ENCODE data around the gene PTPRD.

The PTPRD gene

DNA sequence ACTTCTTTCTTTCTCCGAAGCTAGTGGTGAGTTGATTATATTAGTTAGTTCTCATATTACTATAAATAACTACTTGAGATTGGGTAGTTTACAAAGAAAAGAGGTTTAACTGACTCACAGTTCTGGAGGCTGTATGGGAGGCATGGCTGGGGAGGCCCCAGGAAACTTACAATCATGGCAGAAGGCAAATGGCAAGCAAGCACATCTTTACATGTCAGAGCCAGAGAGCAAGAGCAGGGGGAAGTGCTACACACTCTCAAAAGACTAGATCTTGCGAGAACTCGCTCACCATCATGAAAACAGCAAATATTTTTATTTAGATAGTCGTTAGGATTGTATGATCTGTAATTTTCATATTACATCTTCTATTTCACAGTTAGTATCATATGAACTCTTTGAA is 711.2 kb downstream of the PTPRD start:
- no peak for DNase-seq (ENCODE audit: low spot score)
- TF ChIP-seq, protein P1, sequence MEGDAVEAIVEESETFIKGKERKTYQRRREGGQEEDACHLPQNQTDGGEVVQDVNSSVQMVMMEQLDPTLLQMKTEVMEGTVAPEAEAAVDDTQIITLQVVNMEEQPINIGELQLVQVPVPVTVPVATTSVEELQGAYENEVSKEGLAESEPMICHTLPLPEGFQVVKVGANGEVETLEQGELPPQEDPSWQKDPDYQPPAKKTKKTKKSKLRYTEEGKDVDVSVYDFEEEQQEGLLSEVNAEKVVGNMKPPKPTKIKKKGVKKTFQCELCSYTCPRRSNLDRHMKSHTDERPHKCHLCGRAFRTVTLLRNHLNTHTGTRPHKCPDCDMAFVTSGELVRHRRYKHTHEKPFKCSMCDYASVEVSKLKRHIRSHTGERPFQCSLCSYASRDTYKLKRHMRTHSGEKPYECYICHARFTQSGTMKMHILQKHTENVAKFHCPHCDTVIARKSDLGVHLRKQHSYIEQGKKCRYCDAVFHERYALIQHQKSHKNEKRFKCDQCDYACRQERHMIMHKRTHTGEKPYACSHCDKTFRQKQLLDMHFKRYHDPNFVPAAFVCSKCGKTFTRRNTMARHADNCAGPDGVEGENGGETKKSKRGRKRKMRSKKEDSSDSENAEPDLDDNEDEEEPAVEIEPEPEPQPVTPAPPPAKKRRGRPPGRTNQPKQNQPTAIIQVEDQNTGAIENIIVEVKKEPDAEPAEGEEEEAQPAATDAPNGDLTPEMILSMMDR (IDR thresholded peaks at IDR 0.05; ENCODE audit: extremely low read depth, missing control alignments) = no peak

- no peak for DNase-seq (ENCODE audit: low spot score)
- TF ChIP-seq, protein P1 (IDR thresholded peaks at IDR 0.05; ENCODE audit: extremely low read depth, missing control alignments) = no peak
These were observed 719.0 kb downstream of the PTPRD start for GRCh38 chr9:9893837-9894236.

DNA sequence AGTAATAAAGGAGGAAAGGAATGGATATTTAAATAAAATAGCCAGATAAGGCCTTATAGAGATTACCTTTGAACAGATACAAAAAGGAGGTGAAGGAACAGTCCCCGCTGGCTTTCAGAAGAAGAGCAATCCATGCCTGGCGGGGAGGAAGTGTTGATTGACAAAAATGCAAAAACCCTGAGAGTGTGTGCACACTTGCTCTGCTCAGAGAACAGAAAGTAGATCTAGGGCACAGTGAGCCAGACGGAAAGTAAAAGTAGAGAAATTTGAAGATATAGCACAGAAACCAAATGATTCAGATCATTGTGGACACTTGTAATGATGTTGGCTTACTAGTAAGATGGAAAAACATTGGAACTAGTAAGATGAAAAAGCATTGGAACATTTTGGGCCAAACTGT is 720.6 kb downstream of the PTPRD start:
- DNase-seq (ENCODE audit: low spot score) = no peak
- TF ChIP-seq, protein P1 (IDR thresholded peaks at IDR 0.05; ENCODE audit: extremely low read depth, missing control alignments) = no peak

DNA sequence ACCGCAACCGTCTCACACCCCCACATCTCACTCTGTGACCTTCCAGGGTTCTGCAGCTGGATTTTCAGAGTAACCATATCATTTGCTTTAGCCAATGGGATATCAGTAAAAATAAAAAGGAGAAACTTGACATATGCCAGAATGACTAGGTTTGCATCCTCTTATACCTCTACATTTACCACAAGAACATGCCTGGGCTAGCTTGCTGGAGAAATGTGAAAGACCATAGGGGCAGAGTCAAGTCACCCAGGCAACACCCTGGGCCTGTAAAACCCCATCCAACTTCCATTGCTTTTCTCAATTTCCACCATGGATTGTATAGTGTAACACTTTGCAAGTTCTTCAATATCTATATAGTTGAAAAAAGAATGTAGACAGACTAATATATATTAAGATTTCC is 731.1 kb downstream of the PTPRD start:
- DNase-seq (ENCODE audit: low spot score) = no peak

DNA sequence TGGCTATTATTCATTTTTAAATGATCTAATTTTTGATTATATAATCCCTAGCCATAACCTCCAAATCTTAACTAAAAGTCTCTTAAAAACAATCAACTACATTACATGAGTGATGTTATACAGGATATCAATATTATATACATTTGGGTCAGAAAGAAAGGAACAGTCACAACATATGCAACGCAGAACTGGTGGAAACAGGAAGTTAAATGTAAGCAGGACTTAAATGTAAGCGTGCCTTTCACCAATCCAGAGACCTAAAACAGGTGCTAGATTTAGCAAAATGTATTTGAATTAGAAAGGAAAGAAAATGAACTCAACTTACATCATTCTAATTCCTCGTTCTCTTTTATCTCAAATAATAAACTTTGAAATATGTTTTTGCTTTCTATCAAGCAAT is 738.5 kb downstream of the PTPRD start:
- TF ChIP-seq, protein P1 (IDR thresholded peaks at IDR 0.05; ENCODE audit: extremely low read depth, missing control alignments) = no peak
- no peak for DNase-seq (ENCODE audit: low spot score)

More for the DNA sequence above, 731.1 kb downstream of the PTPRD start:
- TF ChIP-seq, protein P1 (IDR thresholded peaks at IDR 0.05; ENCODE audit: extremely low read depth, missing control alignments) = no peak

DNA sequence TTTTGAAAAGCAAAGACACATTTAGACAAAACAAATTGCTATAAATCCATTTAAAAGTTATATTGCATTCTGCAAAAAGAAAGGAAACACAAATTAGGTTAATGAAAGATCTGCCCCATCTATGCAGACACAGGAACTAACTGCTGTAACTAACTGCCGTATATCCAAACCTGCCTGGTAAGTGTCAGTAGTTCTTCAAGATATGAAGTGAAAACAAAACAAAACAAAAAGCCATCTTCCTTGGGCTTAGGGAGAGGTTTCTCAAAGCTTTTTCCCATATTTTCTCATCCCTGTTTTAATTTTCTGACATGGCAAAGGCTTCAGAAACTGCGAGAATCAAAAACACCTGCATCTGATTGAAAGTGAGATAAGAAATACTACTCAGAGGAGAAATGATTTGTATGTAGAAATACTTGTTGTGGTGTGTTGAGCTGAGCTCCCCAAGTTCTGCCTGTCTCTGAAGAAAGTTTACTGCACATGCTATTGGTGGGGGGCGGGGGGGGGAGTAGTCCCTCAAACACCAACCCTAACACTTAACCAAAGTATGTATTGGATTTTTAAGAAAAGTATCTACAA is 750.5 kb downstream of the PTPRD start:
- no peak for DNase-seq (ENCODE audit: low spot score)
- TF ChIP-seq, protein P1 (IDR thresholded peaks at IDR 0.05; ENCODE audit: extremely low read depth, missing control alignments) = no peak

DNA sequence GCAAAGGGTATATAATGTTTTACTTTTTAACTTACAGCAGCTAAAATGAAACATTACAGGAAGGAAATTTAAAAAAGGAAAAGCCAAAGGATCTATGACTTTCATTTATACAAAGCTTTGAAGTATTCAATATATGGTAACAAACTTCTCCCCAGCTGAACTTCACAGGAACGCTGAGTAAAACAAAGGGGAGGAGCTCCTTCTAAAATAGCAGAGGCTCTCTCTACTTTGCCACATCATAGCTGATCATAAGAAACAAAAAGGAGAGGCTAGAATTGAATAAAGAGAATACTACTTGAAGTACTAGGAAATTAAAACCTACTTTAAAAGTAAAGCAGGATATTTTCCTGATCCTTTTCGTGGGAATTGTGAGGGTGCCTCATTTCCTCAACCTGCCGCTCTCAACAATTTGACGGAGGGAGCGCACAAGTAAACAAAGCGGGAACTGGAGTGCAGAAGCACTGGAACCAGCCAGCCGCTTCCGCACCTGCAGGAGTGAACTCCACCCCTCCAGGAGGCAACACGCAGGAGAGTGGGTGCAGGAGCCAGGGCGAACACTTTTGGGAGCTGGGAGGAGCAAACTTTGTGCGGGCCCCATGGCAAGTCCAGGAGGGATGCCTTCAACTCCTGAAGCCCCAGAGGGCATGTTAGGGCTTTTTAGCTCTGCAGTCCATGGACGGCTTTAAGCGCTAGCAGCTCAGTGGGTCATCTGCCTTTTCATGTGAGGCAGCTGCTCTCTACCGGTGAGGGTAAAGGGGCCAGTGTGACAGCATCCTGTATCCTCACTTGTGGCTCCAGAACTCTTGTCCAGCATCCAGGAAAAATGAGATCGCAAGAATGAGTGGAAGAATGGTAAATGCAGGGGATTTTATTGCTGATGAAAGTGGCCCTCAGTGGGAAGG is 757.4 kb downstream of the PTPRD start:
- TF ChIP-seq, protein P1 (IDR thresholded peaks at IDR 0.05; ENCODE audit: extremely low read depth, missing control alignments) = no peak
- DNase-seq (ENCODE audit: low spot score) = no peak

Data from GM20000 (cell line).